ENCODE results near the gene EID2B. TPM values are rescaled to one million over a fixed set of nuclear protein-coding genes. Genes with fewer than 3 reads are reported as not detected.
A peak's percentile ranks its signal among the peaks of the same experiment; 100 is the strongest.

The EID2B gene
- polyA plus RNA-seq, 3 donors, result 1.2 to 2.6 (median 2.4) TPM

DNA sequence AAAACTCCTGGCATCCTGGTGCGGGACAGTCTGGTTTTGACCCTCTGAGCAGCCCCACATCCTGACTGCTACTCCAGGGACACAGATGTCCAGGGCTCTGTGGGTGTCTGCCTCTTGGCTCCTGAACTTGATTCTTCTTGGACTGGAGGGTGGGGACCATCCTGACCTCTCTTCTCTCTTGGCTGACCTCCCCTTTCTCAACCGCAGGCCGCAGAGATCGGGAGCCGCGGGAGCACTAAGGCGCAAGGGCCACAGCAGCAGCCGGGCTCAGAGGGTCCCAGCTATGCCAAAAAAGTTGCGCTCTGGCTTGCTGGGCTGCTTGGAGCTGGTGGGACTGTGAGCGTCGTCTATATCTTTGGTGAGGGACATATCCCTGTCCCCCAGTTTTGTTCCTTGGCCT, 51.0 kb downstream of the EID2B start:
- WGBS (ENCODE audit: insufficient coverage), result 87% methylated on average over 11 of the region's 11 CpGs
- Histone ChIP-seq H3K9ac (ENCODE audit: insufficient read depth, low read length, poor library complexity, severe bottlenecking) (peak overlapping the region; percentile 91), H3K36me3 (replicated peaks in 1 of 2; ENCODE audit: control insufficient read depth in 1 of 2, insufficient read depth in 2 of 2, low read length in 2 of 2) (peaks cover 16 to 37% of the 10 kb centered on the region in 2 donors)

DNA sequence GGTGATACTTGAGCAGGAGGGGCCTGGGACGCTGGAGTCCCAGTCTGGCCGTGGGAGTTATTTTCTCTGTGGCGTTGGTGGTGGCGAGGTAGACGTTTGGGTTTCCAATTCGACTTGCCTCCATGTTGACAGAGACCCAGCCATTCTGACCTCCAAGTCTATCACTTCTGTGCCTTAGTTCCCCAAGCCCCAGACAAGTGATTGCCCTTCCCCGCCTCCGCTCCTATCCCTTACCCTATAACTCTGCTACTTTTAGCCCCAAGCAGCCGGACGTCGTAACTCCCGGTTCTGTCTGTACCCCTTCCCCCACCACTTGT, 51.5 kb downstream of the EID2B start:
- Histone ChIP-seq H3K4me3 (replicated peaks in 1 of 3; ENCODE audit: low read depth in 2 of 3, low read length in 3 of 3) (peak overlapping the region; percentile 75 to 93 (median 85)), H4K20me1 (ENCODE audit: insufficient read depth, low read length) (no peaks in the 10 kb centered on the region), H3K27me3 (ENCODE audit: control insufficient read depth in 2 of 2, insufficient read depth in 2 of 2, low read length in 2 of 2) (no peaks in the 10 kb centered on the region), H3K9me3 (replicated peaks in 1 of 2; ENCODE audit: control insufficient read depth in 1 of 2, insufficient read depth in 1 of 2, low read length in 2 of 2) (no peaks in the 10 kb centered on the region), H3K27ac (ENCODE audit: low read depth in 1 of 2, low read length in 2 of 2) (peak overlapping the region; percentile 41 to 85), H2AFZ (ENCODE audit: insufficient read depth, low read depth, low read length, poor library complexity, severe bottlenecking) (peak overlapping the region; percentile 94), H3K79me2 (ENCODE audit: insufficient read depth, low read length) (peaks cover 15% of the 10 kb centered on the region), H3K36me3 (replicated peaks in 1 of 2; ENCODE audit: control insufficient read depth in 1 of 2, insufficient read depth in 2 of 2, low read length in 2 of 2) (peaks cover 14 to 37% of the 10 kb centered on the region in 2 donors), H3K4me1 (ENCODE audit: control insufficient read depth in 1 of 2, insufficient read depth in 2 of 2, low read length in 2 of 2) (peaks cover 19% of the 10 kb centered on the region in 2 donors), H3K4me2 (replicated peaks; ENCODE audit: extremely low read depth, low read length, poor library complexity, severe bottlenecking) (peak overlapping the region; percentile 95), H3K9ac (ENCODE audit: insufficient read depth, low read length, poor library complexity, severe bottlenecking) (peak overlapping the region; percentile 91)
- peak overlapping the region; percentile 75 to 95 (median 92) for H3K27ac Mint-ChIP-seq
- TF ChIP-seq, protein P1, sequence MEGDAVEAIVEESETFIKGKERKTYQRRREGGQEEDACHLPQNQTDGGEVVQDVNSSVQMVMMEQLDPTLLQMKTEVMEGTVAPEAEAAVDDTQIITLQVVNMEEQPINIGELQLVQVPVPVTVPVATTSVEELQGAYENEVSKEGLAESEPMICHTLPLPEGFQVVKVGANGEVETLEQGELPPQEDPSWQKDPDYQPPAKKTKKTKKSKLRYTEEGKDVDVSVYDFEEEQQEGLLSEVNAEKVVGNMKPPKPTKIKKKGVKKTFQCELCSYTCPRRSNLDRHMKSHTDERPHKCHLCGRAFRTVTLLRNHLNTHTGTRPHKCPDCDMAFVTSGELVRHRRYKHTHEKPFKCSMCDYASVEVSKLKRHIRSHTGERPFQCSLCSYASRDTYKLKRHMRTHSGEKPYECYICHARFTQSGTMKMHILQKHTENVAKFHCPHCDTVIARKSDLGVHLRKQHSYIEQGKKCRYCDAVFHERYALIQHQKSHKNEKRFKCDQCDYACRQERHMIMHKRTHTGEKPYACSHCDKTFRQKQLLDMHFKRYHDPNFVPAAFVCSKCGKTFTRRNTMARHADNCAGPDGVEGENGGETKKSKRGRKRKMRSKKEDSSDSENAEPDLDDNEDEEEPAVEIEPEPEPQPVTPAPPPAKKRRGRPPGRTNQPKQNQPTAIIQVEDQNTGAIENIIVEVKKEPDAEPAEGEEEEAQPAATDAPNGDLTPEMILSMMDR (IDR thresholded peaks at IDR 0.05), result no peak
- H3K9me3 Mint-ChIP-seq, result no peaks in the 10 kb centered on the region
- intact Hi-C loops (cut with micrococcal nuclease), result loop anchor here in 1 of 2 donors (5.0 kb wide), 1 partner anchor 51 kb away; the partner anchor contains the start of gene EID2B
- peaks cover 0 to 2% (median 0%) of the 10 kb centered on the region in 3 donors for H3K27me3 Mint-ChIP-seq (ENCODE audit: low read depth in 3 of 3)
- peaks cover 28 to 42% of the 10 kb centered on the region in 2 donors for H3K36me3 Mint-ChIP-seq
- no peak for DNase-seq
- peaks cover 22% of the 10 kb centered on the region for H3K4me1 Mint-ChIP-seq
- peak overlapping the region; percentile 87 to 96 for H3K4me3 Mint-ChIP-seq
- WGBS (ENCODE audit: insufficient coverage), result 3% methylated on average over 11 of the region's 12 CpGs

More for the DNA sequence above, 51.0 kb downstream of the EID2B start:
- H3K4me1 Mint-ChIP-seq, result peaks cover 22% of the 10 kb centered on the region
- intact Hi-C loops (cut with micrococcal nuclease), result loop anchor here in 1 of 2 donors (5.0 kb wide), 1 partner anchor 51 kb away; the partner anchor contains the start of gene EID2B
- Histone ChIP-seq H2AFZ (ENCODE audit: insufficient read depth, low read depth, low read length, poor library complexity, severe bottlenecking) (no peak overlapping the region), H3K27me3 (ENCODE audit: control insufficient read depth in 2 of 2, insufficient read depth in 2 of 2, low read length in 2 of 2) (no peaks in the 10 kb centered on the region), H3K79me2 (ENCODE audit: insufficient read depth, low read length) (peaks cover 15% of the 10 kb centered on the region), H3K27ac (ENCODE audit: low read depth in 1 of 2, low read length in 2 of 2) (peak overlapping the region in 1 of 2 donors; percentile 85), H3K4me3 (replicated peaks in 1 of 3; ENCODE audit: low read depth in 2 of 3, low read length in 3 of 3) (peak overlapping the region in 1 of 3 experiments; percentile 85), H4K20me1 (ENCODE audit: insufficient read depth, low read length) (no peaks in the 10 kb centered on the region), H3K4me1 (ENCODE audit: control insufficient read depth in 1 of 2, insufficient read depth in 2 of 2, low read length in 2 of 2) (peaks cover 19% of the 10 kb centered on the region in 2 donors), H3K9me3 (replicated peaks in 1 of 2; ENCODE audit: control insufficient read depth in 1 of 2, insufficient read depth in 1 of 2, low read length in 2 of 2) (no peaks in the 10 kb centered on the region), H3K4me2 (replicated peaks; ENCODE audit: extremely low read depth, low read length, poor library complexity, severe bottlenecking) (peak overlapping the region; percentile 95)
- peaks cover 28 to 42% of the 10 kb centered on the region in 2 donors for H3K36me3 Mint-ChIP-seq
- H3K4me3 Mint-ChIP-seq, result peak overlapping the region; percentile 87 to 96
- DNase-seq, result no peak
- peak overlapping the region; percentile 75 to 95 (median 89) for H3K27ac Mint-ChIP-seq
- TF ChIP-seq, protein P1 (IDR thresholded peaks at IDR 0.05), result no peak
- H3K9me3 Mint-ChIP-seq, result no peaks in the 10 kb centered on the region
- peaks cover 0 to 2% (median 0%) of the 10 kb centered on the region in 3 donors for H3K27me3 Mint-ChIP-seq (ENCODE audit: low read depth in 3 of 3)

Other genes starting within 250 kb of the EID2B start
- not detected for gene IFNL1, start 236.4 kb downstream of the EID2B start, polyA plus RNA-seq
- 1 to 10 TPM; 1.1 to 3.0 (median 1.9) TPM for gene LRFN1, start 212.0 kb downstream of the EID2B start, polyA plus RNA-seq
- 1,000 to 10,000 TPM in 2 of 3 donors, 100 to 1,000 TPM in 1; 548 to 1,874 (median 1,536) TPM for gene GMFG, start 196.8 kb downstream of the EID2B start, polyA plus RNA-seq
- 10 to 100 TPM in 1 of 3 donors, 1 to 10 TPM in 2; 4.5 to 56.6 (median 5.6) TPM for gene SAMD4B, start 190.4 kb downstream of the EID2B start, polyA plus RNA-seq
- 10 to 100 TPM; 22.7 to 37.8 (median 25.2) TPM for gene PAF1, start 141.7 kb downstream of the EID2B start, polyA plus RNA-seq
- 10 to 100 TPM; 35.8 to 38.2 (median 37.0) TPM for gene MED29, start 141.5 kb downstream of the EID2B start, polyA plus RNA-seq
- gene ZFP36, start 126.0 kb downstream of the EID2B start, polyA plus RNA-seq, result 1,000 to 10,000 TPM in 1 of 3 donors, 100 to 1,000 TPM in 2; 473 to 2,084 (median 632) TPM
- 100 to 1,000 TPM in 1 of 3 donors, 1 to 10 TPM in 1, under 1 TPM in 1; 0.73 to 202 (median 1.2) TPM for gene PLEKHG2, start 120.2 kb downstream of the EID2B start, polyA plus RNA-seq
- 1,000 to 10,000 TPM in 2 of 3 donors, 100 to 1,000 TPM in 1; 689 to 2,619 (median 1,038) TPM for gene RPS16, start 96.9 kb downstream of the EID2B start, polyA plus RNA-seq
- 10 to 100 TPM; 43.6 to 83.2 (median 50.7) TPM for gene SUPT5H, start 87.3 kb downstream of the EID2B start, polyA plus RNA-seq
- 10 to 100 TPM; 22.0 to 54.6 (median 43.8) TPM for gene TIMM50, start 52.0 kb downstream of the EID2B start, polyA plus RNA-seq
- gene DLL3, start 33.9 kb downstream of the EID2B start, polyA plus RNA-seq, result not detected
- not detected for gene SELENOV, start 17.7 kb downstream of the EID2B start, polyA plus RNA-seq
- gene EID2, start 7.3 kb upstream of the EID2B start, polyA plus RNA-seq, result 10 to 100 TPM in 2 of 3 donors, 1 to 10 TPM in 1; 5.8 to 20.4 (median 12.5) TPM
- gene LGALS13, start 69.7 kb upstream of the EID2B start, polyA plus RNA-seq, result not detected
- gene LGALS16, start 123.1 kb upstream of the EID2B start, polyA plus RNA-seq, result not detected
- gene LGALS14, start 171.6 kb upstream of the EID2B start, polyA plus RNA-seq, result not detected
- gene CLC, start 205.2 kb upstream of the EID2B start, polyA plus RNA-seq, result 1 to 10 TPM in 1 of 3 donors, under 1 TPM in 1, not detected in 1; 0.82 to 1.9 TPM
- gene LEUTX, start 246.0 kb upstream of the EID2B start, polyA plus RNA-seq, result not detected

All from CD14-positive monocyte (primary cell).